ENCODE measurements around the gene SPACDR.
A peak's percentile ranks its signal among the peaks of the same experiment; 100 is the strongest.
"Not testable (repeated sequence)": the region's sequence is repeated elsewhere in the genome, so short reads cannot be mapped to it uniquely, and the experiment has no call there.

The SPACDR gene

DNA sequence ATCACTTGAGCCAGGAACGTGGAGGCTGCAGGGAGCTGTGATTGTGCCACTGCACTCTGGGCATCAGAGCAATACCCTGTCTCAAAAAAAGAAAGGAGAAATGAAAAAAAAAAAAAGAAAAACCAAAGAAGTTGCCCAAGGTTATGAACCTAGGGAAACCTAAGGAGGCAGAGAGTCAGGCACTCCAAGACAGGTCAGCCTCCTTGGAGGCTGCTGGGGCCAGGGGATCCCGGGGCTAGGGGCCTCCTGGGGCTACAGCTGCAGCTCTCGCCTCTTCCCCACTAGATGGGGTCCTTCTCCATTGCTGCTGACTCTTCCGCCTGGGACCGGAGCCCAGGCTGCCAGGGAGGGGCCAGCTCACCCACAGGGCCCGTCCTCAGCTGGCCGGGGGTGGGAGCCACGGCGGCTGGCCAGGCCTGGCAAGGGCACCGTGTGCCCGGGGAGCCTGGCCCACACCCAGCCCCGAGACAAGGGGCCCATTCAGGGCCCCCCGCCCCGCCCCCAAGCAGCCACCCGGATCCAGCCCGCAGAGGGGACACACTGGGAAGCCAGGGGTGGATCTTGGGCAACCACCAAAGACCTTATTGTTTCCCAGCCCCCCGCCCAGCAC lies 1.7 kb upstream of the SPACDR start:
- DNase-seq (ENCODE audit: low spot score): peak; percentile 97

DNA sequence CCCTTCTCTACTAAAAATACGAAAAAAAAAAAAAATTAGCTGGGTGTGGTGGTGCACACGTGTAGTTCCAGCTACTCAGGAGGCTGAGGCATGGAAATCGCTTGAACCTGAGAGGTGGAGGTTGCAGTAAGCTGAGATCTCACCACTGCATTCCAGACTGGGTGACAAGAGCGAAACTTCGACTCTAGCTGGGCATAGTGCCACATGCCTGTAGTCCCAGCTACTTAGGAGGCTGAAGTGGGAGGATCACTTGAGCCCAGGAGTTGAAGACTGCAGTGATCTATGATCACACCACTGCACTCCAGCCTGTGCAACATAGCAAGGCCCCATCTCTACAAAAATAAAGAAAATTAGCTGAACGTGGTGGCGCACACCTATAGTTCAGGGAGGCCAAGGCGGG lies 1.2 kb upstream of the SPACDR start:
- DNase-seq (ENCODE audit: low spot score): no peak

DNA sequence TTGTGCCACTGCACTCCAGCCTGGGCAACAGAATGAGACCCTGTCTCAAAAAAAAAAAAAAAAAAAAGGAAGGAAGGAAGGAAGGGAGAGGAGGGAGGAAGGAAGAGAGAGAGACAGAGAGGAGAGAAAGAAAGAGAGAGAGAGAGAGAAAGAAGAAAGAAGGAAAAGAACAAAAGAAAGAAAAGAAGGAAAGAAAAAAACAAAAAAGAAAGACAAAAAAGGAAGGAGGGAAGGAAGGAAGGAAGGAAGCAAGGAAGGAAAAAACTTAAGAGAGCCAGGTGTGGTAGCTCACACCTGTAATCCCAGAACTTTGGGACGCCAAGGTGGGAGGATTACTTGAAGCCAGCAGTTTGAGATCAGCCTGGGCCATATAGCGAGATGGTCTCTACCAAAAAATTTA lies 731 bp upstream of the SPACDR start:
- no peak for DNase-seq (ENCODE audit: low spot score)

DNA sequence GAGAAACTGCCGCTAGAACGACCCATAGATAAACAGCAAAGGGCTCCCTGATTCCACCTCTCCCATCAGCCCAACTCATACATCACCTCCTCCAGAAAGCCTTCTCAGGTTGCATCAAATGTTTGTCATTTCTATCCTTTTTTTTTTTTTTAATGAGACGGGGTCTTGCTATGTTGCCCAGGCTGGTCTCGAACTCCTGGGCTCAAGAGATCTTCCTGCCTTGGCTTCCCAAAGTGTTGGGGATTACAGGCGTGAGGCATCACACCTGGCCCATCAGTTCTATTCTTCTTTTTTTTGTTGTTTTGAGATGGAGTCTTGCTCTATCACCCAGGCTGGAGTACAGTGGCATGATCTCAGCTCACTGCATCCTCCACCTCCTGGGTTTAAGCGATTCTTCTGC lies 7.0 kb downstream of the SPACDR start:
- DNase-seq (ENCODE audit: low spot score): no peak

DNA sequence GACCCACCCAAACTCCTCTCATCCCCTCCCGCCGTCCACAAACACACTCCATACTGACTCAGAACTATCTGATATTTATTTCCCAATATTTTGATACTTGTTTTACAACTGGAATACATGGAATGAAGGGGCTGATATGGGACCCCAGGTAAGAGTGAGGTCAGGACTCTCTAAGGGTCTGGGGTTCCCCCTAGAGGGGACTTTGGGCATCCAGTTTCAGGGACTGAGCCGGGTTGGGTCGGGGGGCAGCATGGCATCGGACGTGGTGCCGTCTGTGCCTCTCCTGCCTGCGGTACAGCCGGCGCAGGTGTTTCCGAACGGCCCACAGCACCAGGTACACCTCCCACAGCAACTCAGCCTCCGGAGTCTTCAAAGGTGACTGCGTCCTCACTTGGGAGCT lies 7.5 kb downstream of the SPACDR start:
- no peak for DNase-seq (ENCODE audit: low spot score)

DNA sequence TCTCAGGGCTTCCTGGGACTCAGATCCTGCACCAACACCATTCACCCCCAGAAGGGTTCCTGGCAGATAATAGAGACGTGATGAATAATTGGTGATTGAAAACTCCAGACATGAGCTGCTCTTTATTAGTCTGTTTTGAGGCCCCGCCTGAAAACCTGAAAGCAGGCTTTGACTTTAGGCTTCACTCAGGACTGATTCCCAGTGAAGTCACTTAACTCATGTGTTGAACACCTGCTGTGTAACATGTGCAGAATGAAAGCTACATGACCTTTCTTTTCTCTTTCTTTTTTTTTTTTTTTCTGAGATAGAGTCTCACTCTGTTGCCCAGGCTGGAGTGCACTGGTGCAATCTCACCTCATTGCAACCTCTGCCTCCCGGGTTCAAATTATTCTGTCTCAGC lies 8.9 kb downstream of the SPACDR start:
- DNase-seq (ENCODE audit: low spot score): no peak

DNA sequence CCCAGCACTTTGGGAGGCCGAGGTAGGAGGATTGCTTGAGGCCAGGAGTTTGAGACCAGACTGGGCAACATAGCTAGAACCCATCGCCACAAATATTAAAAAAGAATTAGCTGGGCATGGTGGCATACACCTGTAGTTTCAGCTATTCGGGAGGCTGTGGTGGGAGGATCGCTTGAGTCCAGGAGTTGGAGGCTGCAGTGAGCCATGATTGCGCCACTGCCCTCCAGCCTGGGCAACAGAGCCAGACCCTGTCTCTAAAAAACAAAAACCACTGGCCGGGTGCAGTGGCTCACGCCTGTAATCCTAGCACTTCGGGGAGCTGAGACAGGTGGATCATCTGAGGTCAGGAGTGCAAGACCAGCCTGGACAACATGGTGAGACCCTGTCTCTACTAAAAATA lies 10.2 kb downstream of the SPACDR start:
- not testable (repeated sequence) for DNase-seq (ENCODE audit: low spot score)

DNA sequence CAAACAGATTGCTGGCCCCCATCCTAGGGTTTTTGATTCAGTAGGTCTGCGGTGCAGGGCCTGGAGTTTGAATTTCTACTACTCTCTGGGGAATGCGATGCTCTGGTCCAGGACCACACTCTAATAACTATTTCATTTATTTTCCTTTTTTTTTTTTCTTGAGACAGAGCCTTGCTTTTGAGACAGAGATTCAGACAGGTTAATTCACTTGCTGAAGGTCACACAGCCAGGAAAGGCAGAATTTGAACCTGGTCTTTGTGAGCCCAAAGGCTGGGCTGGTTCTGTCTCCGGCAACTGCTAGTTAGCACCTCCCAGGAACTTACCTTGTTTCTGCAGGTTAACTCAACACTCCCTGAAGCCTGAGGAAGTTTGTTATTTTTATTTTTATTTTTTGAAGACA lies 11.5 kb downstream of the SPACDR start:
- DNase-seq (ENCODE audit: low spot score): no peak

DNA sequence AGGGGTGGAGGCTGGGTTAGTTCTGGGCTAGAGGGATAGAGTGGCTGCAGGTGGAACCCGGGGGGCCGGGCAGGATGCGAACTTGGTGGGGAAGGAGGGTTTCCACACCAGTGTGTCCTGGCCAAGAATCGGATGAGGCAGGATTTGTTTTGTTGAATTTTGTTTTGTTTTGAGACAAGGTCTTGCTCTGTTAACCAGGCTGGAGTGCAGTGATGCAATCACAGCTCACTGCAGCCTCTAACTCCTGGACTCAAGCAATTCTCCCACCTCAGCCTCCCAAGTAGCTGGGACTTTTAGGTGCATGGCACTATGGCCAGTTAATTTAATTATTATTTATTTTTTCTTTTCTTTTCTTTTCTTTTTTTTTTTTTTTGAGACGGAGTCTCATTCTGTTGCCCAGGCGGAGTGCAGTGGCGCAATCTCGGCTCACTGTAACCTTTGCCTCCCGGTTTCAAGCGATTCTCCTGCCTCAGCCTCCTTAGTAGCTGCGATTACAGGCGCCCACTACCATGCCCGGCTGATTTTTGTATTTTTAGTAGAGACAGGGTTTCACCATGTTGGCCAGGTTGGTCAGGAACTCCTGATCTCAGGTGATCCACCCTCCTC lies 14.8 kb downstream of the SPACDR start:
- DNase-seq (ENCODE audit: low spot score): no peak

DNA sequence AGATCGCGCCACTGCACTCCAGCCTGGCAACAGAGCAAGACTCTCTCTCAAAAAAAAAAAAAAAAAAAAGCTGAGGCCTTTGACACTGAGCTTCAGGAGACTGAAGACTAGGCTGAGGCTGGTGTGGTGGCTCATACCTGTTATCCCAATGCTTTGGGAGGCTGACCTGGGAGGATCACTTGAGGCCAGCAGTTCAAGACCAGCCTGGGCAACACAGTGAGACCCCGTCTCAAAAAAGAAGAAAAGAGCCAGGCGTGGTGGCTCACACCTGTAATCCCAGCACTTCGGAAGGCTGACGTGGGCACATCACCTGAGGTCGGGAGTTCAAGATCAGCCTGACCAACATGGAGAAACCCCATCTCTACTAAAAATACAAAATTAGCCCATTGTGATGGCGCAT lies 16.7 kb downstream of the SPACDR start:
- DNase-seq (ENCODE audit: low spot score): not testable (repeated sequence)

DNA sequence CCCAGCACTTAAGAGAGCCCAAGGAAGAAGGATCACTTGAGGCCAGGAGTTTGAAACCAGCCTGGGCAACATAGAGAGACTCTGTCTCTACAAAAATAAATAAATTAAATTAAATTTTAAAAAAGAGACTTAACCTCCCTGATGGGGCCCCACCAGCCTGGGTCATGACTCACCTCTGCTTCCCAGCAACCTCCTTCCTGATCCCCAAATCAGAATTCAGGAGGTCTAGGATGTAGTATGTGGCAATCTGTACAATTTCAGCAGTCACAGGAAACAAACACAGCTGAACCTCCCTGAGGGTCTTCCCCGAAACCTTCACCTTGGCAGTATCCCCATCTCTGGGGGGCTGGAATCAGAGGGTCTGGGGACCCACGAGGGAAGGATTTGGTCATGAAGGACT lies 18.0 kb downstream of the SPACDR start:
- no peak for DNase-seq (ENCODE audit: low spot score)

DNA sequence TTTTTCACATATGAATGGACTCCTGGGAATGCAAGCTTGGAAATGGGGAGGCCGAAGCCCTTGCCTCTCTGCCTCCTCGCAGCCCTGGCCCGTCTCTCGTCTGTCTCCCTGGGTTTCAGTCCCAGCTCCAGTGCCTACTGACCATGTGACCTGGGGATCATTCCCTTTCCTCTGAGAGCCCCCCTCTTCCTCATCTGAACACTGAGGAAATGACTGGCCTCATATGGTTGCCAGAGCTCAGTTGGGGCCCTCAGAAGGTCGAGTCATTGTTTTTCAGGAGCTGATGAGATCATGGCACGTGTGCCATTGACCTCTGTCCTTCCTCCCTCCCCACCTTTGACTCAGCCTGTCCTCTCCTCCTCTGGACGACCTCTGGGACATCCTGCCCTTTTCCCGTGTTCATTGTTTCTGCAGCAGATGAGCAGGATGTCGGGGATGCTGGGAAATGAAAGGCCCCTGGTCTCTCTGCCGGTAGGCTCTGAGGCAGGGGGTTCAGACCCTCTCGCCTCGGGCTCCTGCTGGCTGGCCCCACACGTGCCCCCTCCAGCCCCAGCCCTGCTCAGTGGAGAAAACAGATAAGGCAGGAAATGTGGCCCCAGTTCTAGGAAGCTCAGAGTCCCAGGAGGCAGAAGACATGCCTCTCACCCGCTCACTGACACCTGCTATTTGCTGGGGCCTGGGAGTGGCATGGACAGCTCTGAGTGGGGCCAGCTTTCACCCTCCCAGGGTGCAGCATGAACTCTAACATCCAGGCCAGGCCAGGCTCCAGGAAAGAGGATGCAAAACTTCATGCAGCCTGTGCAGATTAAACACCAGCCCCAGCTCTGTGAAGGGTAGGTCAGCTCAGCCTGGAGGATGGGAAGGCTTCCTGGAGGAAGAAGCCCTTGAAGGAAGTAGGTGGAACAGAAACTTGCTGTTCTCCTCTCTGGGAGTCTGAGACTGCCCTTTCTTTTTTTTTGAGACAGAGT lies 19.5 kb downstream of the SPACDR start:
- DNase-seq (ENCODE audit: low spot score): no peak

DNA sequence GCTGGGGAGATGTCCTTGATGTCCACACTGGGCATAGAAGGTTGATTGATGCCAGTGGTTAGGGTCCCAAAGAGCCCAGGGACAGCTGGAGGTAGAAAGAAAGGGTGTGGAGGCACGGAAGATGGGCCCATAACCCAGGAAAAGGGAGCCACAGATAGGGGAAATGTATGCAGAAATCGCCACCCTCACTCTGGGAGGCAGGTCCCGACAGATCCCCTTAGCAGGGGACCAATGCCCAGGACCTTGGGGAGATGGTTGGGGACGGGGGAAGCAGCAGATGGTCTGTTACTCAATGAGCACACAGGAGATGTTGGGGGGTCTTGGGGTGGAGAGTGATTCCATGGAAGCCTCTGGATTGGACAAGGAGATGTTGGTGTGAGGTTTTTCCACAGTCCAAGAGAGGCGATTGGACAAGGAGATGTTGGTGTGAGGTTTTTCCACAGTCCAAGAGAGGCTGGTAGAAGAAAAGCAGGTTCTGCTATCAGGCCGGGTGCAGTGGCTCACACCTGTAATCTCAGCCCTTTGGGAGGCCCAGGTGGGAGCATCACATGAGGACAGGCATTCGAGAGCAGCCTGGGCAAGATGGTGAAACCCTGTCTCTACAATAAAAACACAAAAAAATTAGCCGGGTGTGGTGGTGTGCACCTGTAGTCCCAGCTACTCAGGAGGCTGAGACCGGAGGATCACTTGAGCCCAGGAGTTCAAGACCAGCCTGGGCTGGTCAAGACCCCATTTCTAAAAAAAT lies 20.8 kb downstream of the SPACDR start:
- DNase-seq (ENCODE audit: low spot score): no peak

DNA sequence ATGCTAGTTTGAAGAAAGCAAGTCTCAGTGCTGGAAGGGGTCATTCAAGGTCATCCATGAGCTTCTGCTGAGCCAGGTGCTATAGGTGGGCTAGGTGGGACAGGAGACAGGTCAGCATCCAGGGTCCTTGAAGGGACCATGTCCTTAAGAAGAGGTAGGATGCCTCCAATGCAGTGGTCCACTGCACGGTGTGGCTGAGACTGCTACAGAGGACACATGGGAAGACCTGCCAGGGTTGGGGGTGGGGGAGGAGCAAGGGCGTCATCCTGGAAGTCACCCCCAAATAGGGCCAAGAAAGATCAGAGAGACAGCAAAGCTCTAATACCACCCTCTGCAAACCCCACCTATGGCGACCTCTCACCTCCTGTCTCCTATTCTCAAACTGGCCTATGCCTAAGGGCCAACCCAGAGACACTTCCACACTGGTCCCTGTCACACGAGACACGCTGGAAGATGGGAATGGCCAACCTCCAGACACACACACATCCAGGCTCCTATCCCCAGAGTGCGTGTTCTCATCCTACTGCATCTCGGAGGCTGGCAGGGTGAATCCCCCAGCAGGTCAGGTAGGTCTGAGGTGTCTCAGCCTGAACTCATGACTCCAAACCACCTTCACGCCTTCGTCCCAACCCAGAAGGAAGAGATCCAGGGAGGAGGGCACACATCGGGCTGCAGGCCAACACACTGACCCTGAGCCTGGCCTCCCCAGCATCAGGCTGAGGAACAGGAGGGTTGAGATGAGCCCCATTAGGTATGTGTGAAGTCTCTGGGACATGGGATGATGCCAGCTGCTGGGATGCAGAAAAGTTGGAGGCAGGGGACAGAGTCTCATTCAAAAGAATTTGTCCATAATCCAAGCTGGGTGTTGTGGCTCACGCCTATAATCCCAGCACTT lies 22.2 kb downstream of the SPACDR start:
- DNase-seq (ENCODE audit: low spot score): no peak

DNA sequence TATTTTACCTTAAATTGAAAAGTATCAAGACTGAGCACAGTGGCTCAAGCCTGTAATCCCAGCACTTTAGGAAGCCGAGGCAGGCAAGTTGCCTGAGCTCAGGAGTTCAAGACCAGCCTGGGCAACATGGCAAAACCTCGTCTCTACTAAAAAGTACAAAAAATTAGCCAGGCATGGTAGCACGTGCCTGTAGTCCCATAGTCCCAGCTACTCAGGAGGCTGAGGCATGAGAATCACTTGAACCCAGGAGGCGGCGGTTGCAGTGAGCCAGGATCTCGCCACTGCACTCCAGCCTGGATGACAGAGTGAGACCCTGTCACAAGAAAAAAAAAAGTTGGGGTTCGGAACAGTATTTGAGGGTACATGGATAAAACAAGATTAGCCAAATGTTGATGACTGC lies 24.8 kb downstream of the SPACDR start:
- not testable (repeated sequence) for DNase-seq (ENCODE audit: low spot score)

DNA sequence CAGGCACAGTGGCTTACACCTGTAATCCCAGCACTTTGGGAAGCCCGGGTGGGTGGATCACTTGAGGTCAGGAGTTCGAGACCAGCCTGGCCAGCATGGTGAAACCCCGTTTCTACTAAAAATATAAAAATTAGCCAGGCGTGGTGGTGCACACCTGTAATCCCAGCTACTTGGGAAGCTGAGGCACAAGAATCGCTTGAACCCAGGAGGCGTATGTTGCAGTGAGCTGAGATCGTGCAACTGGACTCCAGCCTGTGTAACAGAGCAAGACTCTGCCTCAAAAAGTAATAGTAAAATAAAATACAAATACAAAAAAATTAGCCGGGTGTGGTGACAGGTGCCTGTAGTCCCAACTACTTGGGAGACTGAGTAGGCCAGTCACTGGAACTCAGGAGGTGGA lies 25.3 kb downstream of the SPACDR start:
- not testable (repeated sequence) for DNase-seq (ENCODE audit: low spot score)

DNA sequence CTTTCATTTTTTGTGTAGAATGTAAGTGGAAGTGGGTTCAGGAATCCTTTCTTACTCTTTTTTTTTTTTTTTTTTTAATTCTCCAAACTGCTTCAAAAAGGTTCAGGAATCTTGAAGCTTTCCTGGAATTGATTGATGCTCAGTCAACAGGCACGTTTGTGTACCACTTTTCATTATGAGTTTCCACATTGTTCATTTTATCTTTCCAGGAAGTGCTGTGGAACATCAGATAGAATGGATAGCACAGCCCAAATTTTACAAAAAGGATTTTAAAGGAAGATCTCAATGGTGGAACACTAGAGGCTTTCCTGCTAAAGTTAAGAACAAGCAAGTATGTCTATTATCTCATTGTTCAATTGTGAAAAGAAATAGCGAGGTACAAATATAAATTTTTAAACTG lies 25.9 kb downstream of the SPACDR start:
- DNase-seq (ENCODE audit: low spot score): no peak

DNA sequence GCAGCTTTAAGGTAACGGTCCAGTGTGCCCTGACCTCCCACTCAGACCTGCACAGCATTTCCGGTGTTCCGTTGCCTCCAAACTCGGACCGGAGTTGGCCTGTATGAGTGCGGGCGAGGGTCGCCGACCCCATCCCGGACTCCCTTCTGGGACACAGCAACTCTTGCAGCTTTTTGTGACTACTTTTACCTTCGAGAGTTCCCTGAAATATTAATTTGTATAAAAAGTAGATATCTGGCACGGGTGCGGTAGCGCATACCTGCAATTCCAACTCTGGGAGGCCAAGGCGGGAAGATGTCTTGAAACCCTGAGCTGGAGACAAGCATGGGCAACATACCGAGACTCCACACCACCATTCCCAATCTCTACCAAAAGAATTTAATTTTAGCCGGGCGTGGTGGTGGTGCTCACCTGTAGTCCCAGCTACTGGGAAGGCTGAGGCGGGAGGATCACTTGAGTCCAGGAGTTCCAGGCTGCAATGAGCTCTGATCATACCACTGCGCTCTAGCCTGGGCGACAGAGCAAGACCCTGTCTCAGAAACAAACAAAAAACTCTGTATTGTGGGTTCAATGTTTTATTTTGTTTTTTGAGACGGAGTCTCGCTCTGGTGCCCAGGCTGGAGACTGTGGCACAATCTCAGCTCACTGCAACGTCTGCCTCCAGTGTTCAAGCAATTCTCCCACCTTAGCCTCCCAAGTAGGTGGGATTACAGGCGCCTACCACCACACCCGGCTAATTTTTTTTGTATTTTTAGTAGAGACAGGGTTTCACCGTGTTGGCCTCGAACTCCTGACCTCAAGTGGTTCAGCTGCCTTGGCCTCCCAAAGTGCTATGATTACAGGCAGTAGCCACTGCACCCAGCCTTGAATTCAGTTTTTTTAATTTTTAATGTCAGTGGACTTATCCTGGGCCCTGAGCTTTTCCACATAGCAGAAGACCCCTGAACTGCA lies 26.6 kb downstream of the SPACDR start:
- DNase-seq (ENCODE audit: low spot score): no peak

DNA sequence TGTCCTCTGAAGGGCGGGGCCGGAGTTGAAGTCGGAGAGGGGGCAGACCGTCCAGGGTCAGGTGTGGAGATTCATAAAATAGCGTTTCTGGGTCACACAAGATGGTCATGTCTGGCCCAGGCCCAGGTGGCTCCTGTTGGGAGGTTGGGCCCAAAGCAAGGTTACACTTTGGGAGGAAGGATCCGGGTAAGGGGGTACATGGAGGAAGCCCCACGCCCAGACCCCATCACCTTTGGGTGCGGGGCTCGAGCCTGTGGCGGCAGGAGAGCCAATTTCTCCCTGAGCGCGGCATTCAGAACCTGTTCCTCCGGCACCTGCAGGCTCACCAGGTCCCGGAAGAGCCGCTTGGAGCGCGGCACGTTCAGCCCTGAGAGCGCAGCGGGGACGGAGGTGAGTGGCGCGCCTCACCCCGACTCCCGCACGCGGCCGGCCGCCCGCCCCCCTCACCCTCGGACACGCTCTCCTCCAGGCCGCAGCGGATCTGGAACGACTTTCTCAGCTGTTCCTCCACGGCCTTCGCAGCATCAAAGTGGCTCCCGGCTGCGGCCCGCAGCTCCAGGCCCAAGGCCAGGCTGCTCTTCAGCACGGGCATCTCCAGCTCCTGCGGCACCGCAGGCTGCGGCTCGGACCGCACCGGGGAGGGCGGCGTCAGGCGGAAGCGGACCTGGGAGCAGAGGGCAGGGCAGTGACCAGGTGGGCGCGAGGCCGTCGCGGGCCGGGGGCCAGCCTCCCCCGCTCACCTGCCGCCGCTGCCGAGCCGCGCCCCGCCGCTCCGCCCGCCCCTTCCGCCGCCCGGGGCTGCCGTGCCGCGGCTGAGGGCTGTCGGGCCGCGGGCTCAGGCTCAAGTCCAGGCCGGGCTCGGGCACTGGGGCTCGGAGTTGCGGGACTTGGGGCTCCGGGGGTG lies 28.4 kb downstream of the SPACDR start:
- DNase-seq (ENCODE audit: low spot score): peak; percentile 17
